H1 (cell line): Measurements from ENCODE around the gene KLHL33. TPM values are rescaled to one million over a fixed set of nuclear protein-coding genes. Genes with fewer than 3 reads are reported as not detected.

Source experiments
- CTCF ChIA-PET: fragments of 300-600 bp; sonication (Branson Sonifier 250); formaldehyde crosslinking; loops from one replicate; lab custom pipeline; 2021; ENCODE audit not compliant: partially characterized antibody; lab: Charles Lee
- POLR2A ChIA-PET: fragments of 300-600 bp; sonication (Branson Sonifier 250); formaldehyde crosslinking; loops from one replicate; lab custom pipeline; 2021; ENCODE audit warnings: inconsistent platforms; ENCODE audit not compliant: partially characterized antibody; lab: Charles Lee
- DNase-seq, 2 experiments: peaks; one replicate each; pipeline versions ENCODE4 v3.0.0 to v3.0.0-alpha.2; 2010 to 2022; ENCODE audit warnings: low spot score in 2 of 2, low read depth in 1 of 2, mixed read lengths in 1 of 2
- FAIRE-seq: peaks from 2 replicates; lab custom pipeline; 2011; peaks lifted over from hg19 to GRCh38; lab: Jason Lieb, UNC
- H2AFZ ChIP-seq: 2 replicates; pipeline ENCODE4 v1.8.1; 2012; ENCODE audit warnings: low read length, inconsistent platforms
- H2AK5ac ChIP-seq: 2 replicates; pipeline ENCODE4 v1.6.1; 2013; ENCODE audit warnings: low read depth, low read length
- H2BK120ac ChIP-seq: replicated peaks from 2 replicates; pipeline ENCODE3; 2013; ENCODE audit warnings: low read depth, low read length, inconsistent platforms
- H2BK12ac ChIP-seq: 2 replicates; pipeline ENCODE4 v1.6.1; 2013; ENCODE audit warnings: low read depth, low read length
- H2BK15ac ChIP-seq: 2 replicates; pipeline ENCODE4 v1.6.1; 2013; ENCODE audit warnings: low read length
- H2BK20ac ChIP-seq: 2 replicates; pipeline ENCODE4 v1.6.1; 2013; ENCODE audit warnings: low read length
- H2BK5ac ChIP-seq: 2 replicates; pipeline ENCODE4 v1.6.1; 2013; ENCODE audit warnings: low read depth, low read length
- H3K14ac ChIP-seq: 2 replicates; pipeline ENCODE4 v1.6.1; 2013; ENCODE audit warnings: inconsistent platforms; ENCODE audit not compliant: insufficient read length
- H3K18ac ChIP-seq: 2 replicates; pipeline ENCODE4 v1.6.1; 2013; ENCODE audit warnings: low read length; ENCODE audit errors: extremely low read depth
- H3K23ac ChIP-seq: 2 replicates; pipeline ENCODE4 v1.6.1; 2013; ENCODE audit warnings: inconsistent platforms; ENCODE audit not compliant: insufficient read length
- H3K23me2 ChIP-seq: 2 replicates; pipeline ENCODE4 v1.6.1; 2013; ENCODE audit warnings: low read depth, low read length
- H3K27ac ChIP-seq: 2 replicates; pipeline ENCODE4 v1.6.1; 2011; ENCODE audit warnings: low read depth, low read length, inconsistent platforms
- H3K27me3 ChIP-seq, 4 experiments: replicated peaks in 1 of 4; 1 replicate in 1 of 4; 2 replicates in 3 of 4; pipeline versions ENCODE4 v1.6.1 to v1.8.1; 2011 to 2013; ENCODE audit warnings: low read length in 3 of 4, mild to moderate bottlenecking in 3 of 4, inconsistent platforms in 2 of 4, mixed read lengths in 2 of 4, moderate library complexity in 1 of 4; ENCODE audit not compliant: control insufficient read depth in 3 of 4, insufficient read depth in 3 of 4; ENCODE audit errors: extremely low read depth in 1 of 4
- H3K36me3 ChIP-seq, 4 experiments: 2 replicates each; pipeline versions ENCODE4 v1.6.1 to v1.8.1; 2011 to 2013; ENCODE audit warnings: mild to moderate bottlenecking in 4 of 4, low read length in 3 of 4, moderate library complexity in 2 of 4, control low read depth in 1 of 4, inconsistent platforms in 1 of 4; ENCODE audit not compliant: insufficient read depth in 4 of 4, control insufficient read depth in 2 of 4
- H3K4ac ChIP-seq: replicated peaks from 2 replicates; pipeline ENCODE3; 2013; ENCODE audit warnings: low read length, low read depth, mixed read lengths, inconsistent platforms; ENCODE audit not compliant: insufficient read length
- H3K4me1 ChIP-seq, 4 experiments: replicated peaks in 1 of 4; 1 replicate in 1 of 4; 2 replicates in 3 of 4; pipeline versions ENCODE4 v1.6.1 to v1.8.1; 2011 to 2013; ENCODE audit warnings: low read length in 3 of 4, inconsistent platforms in 2 of 4, mixed read lengths in 1 of 4; ENCODE audit not compliant: insufficient read depth in 4 of 4, control insufficient read depth in 3 of 4
- H3K4me2 ChIP-seq, 2 experiments: 2 replicates each; pipeline versions ENCODE4 v1.6.1 to v1.8.1; 2011 to 2013; ENCODE audit warnings: low read depth in 2 of 2, low read length in 2 of 2, control low read depth in 1 of 2, inconsistent platforms in 1 of 2, mild to moderate bottlenecking in 1 of 2; ENCODE audit not compliant: insufficient read depth in 1 of 2
- H3K4me3 ChIP-seq, 4 experiments: fragments of 200-600, 300-600 bp in 1 of 4; sonication (generic), shearing (Covaris generic), sonication (Bioruptor Twin) in 1 of 4; 2 replicates each; pipeline versions ENCODE4 v1.5.1 to v1.8.1; 2011 to 2016; ENCODE audit warnings: low read length in 4 of 4, low read depth in 3 of 4, control low read depth in 2 of 4, inconsistent platforms in 2 of 4, mild to moderate bottlenecking in 2 of 4, mixed read lengths in 1 of 4, moderate library complexity in 1 of 4; ENCODE audit not compliant: insufficient read depth in 2 of 4; ENCODE audit errors: extremely low read depth in 1 of 4
- H3K56ac ChIP-seq: replicated peaks from 2 replicates; pipeline ENCODE3; 2013; ENCODE audit warnings: low read depth, mild to moderate bottlenecking, mixed read lengths, low read length, inconsistent platforms; ENCODE audit not compliant: insufficient read length
- H3K79me1 ChIP-seq: 2 replicates; pipeline ENCODE4 v1.6.1; 2013; ENCODE audit warnings: low read depth, low read length, control low read depth
- H3K79me2 ChIP-seq, 2 experiments: 2 replicates each; pipeline versions ENCODE4 v1.6.1 to v1.8.1; 2012 to 2013; ENCODE audit warnings: low read length in 2 of 2, mild to moderate bottlenecking in 2 of 2, inconsistent platforms in 1 of 2; ENCODE audit not compliant: insufficient read depth in 2 of 2, control insufficient read depth in 1 of 2
- H3K9ac ChIP-seq, 4 experiments: replicated peaks in 1 of 4; 1 replicate in 1 of 4; 2 replicates in 3 of 4; pipeline versions ENCODE4 v1.6.1 to v1.8.1; 2011 to 2013; ENCODE audit warnings: low read depth in 3 of 4, low read length in 3 of 4, control low read depth in 2 of 4, mild to moderate bottlenecking in 2 of 4, moderate library complexity in 2 of 4, inconsistent platforms in 1 of 4; ENCODE audit errors: extremely low read depth in 1 of 4
- H3K9me3 ChIP-seq, 2 experiments: 2 replicates each; pipeline versions ENCODE4 v1.6.1 to v1.8.1; 2012 to 2013; ENCODE audit warnings: mild to moderate bottlenecking in 2 of 2, moderate library complexity in 2 of 2, control low read depth in 1 of 2, inconsistent platforms in 1 of 2, low read depth in 1 of 2, low read length in 1 of 2, mixed read lengths in 1 of 2; ENCODE audit not compliant: insufficient read depth in 2 of 2
- H4K20me1 ChIP-seq, 2 experiments: replicated peaks in 1 of 2; 2 replicates each; pipeline versions ENCODE3 to v1.8.1; 2011 to 2013; ENCODE audit warnings: inconsistent platforms in 2 of 2, low read length in 2 of 2, mild to moderate bottlenecking in 1 of 2; ENCODE audit not compliant: insufficient read depth in 2 of 2, control insufficient read depth in 1 of 2
- H4K5ac ChIP-seq: 2 replicates; pipeline ENCODE4 v1.6.1; 2013; ENCODE audit warnings: low read length, low read depth, mixed read lengths, inconsistent platforms; ENCODE audit not compliant: insufficient read length
- H4K8ac ChIP-seq: 2 replicates; pipeline ENCODE4 v1.8.0; 2013; ENCODE audit warnings: mild to moderate bottlenecking, moderate library complexity, low read length, inconsistent platforms; ENCODE audit not compliant: insufficient read depth; ENCODE audit errors: extremely low read depth
- H4K91ac ChIP-seq: replicated peaks from 2 replicates; pipeline ENCODE3; 2013; ENCODE audit warnings: low read length, mixed read lengths, inconsistent platforms; ENCODE audit not compliant: insufficient read length
- BCL11A ChIP-seq, 2 experiments: IDR thresholded peaks; one replicate each; pipeline ENCODE4 v1.6.1; 2011; ENCODE audit warnings: low read depth in 2 of 2, low read length in 2 of 2, mild to moderate bottlenecking in 2 of 2
- FOSL1 ChIP-seq: IDR thresholded peaks from 2 replicates; pipeline ENCODE4 v1.6.1; 2011; ENCODE audit warnings: mild to moderate bottlenecking, low read depth, low read length, moderate library complexity; ENCODE audit not compliant: insufficient read depth
- JUN ChIP-seq: IDR thresholded peaks from 2 replicates; pipeline ENCODE4 v1.6.1; 2011; ENCODE audit warnings: low read depth, mild to moderate bottlenecking, improper control_type of control experiment, low read length
- KDM1A ChIP-seq: fragments of 200-600, 300-600 bp; sonication (generic); IDR thresholded peaks from 2 replicates; pipeline ENCODE4 v1.7.1; 2016; ENCODE audit warnings: mild to moderate bottlenecking, low read length, borderline replicate concordance
- PHF8 ChIP-seq: fragments of 200-600 bp; sonication (generic); conservative IDR thresholded peaks from 2 replicates; pipeline ENCODE4 v1.7.1; 2012; ENCODE audit warnings: low read depth, mild to moderate bottlenecking, inconsistent platforms, low read length, moderate library complexity
- RBBP5 ChIP-seq: IDR thresholded peaks from 2 replicates; pipeline ENCODE4 v1.7.1; 2012; ENCODE audit warnings: low read depth, mild to moderate bottlenecking, inconsistent platforms, low read length, moderate library complexity, borderline replicate concordance
- TEAD4 ChIP-seq: IDR thresholded peaks from 2 replicates; pipeline ENCODE4 v1.6.1; 2012; ENCODE audit warnings: low read depth, low read length, inconsistent platforms, mixed read lengths
- YY1 ChIP-seq: IDR thresholded peaks from 2 replicates; pipeline ENCODE4 v1.6.1; 2011; ENCODE audit warnings: low read depth, mild to moderate bottlenecking, low read length
- WGBS, 2 experiments: shearing (Covaris generic) in 1 of 2; methylation state at CpG; one replicate each; pipeline versions ENCODE4 v1.1.6 to v1.1.7; 2013 to 2015; ENCODE audit warnings: low lambda C conversion rate in 2 of 2, mixed read lengths in 2 of 2, inconsistent platforms in 1 of 2, low coverage in 1 of 2, missing lambda C conversion rate in 1 of 2; ENCODE audit not compliant: insufficient replicate concordance in 2 of 2, insufficient coverage in 1 of 2, insufficient read length in 1 of 2; ENCODE audit errors: extremely low coverage in 1 of 2, missing lambda C conversion rate in 1 of 2; 5-methylcytosine and 5-hydroxymethylcytosine counted together
- polyA plus RNA-seq, 7 experiments: library from polyadenylated mRNA; depleted of rRNA in 3 of 7; stranded (reverse) in 5 of 7; unstranded in 2 of 7; fragments of >200 nt in 5 of 7; fragments of 200-250 nt in 2 of 7; gene quantifications; 1 replicate in 5 of 7; 2 replicates in 1 of 7; 4 replicates in 1 of 7; pipeline versions ENCODE4 v1.2.1 to v1.2.3, GENCODE V29; 2011 to 2013; ENCODE audit warnings: missing spikeins in 2 of 7, mixed read lengths in 2 of 7
- total RNA-seq: library from RNA; stranded (reverse); fragmentation: NEBNext Ultra II Directional; extraction: Animal tissue kit (Norgen Biotek cat#: 25700); gene quantifications from 2 replicates; pipeline ENCODE4 v1.2.1, GENCODE V29; 2021
- TF ChIP-seq, protein P1 (sequence below): IDR thresholded peaks from 2 replicates; pipeline ENCODE4 v1.6.1; 2011; ENCODE audit warnings: low read depth, mild to moderate bottlenecking, low read length; ENCODE audit not compliant: insufficient read depth
- TF ChIP-seq, protein P2 (sequence below): IDR thresholded peaks from 2 replicates; pipeline ENCODE4 v1.6.1; 2011; ENCODE audit warnings: low read length, improper control_type of control experiment

KLHL33 gene
- total and polyA plus RNA-seq, 2 of the 8 experiments (the other 6 are each of a cell fraction or from before 2014, with no cell fraction given): 0.11 to 0.17 TPM

DNA sequence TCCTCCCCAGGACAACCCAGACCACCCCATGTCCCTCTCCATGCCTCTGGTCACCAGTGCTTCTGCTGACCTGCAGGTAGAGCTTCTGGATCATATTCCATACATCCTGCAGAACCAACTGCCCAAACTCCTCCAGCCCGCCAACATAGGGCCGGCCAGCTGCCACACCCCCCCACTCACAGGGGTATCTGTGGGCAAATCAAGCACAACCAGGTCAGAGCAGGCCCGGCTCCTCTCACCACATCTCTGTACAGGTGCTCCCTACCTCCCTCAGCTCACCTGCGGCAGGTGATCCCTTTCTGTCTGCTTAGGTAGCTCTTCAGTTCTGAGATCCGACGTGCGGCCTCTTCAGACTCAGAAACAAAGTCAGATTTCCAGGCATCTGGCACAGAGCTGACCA, 51.6 kb downstream of the KLHL33 start:
- CTCF ChIA-PET: interaction anchor here (0.8 to 1.6 kb wide), 3 partner anchors 20 to 213 kb away, joined by 3 to 4 read pairs (median 3); no protein-coding TSS in a partner anchor
- H3K79me1 ChIP-seq: no peaks in the 10 kb centered on the region
- no peak overlapping the region for H2BK20ac ChIP-seq
- H4K91ac ChIP-seq: no peak overlapping the region
- H3K18ac ChIP-seq: no peak overlapping the region
- no peaks in the 10 kb centered on the region for H3K79me2 ChIP-seq
- H2BK15ac ChIP-seq: no peak overlapping the region
- H3K9ac ChIP-seq: no peak overlapping the region
- H3K27me3 ChIP-seq: no peaks in the 10 kb centered on the region; a peak in 1 of 7 replicates
- no peak overlapping the region for H4K8ac ChIP-seq
- H3K36me3 ChIP-seq: peaks cover 3 to 25% (median 15%) of the 10 kb centered on the region in 4 experiments; a peak in 7 of 8 replicates
- POLR2A ChIA-PET: interaction anchor here (0.6 to 2.0 kb wide), 2 partner anchors 41 to 51 kb away, joined by 3 to 8 read pairs; partner anchors contain the start of gene PARP2
- peaks cover 0 to 3% of the 10 kb centered on the region in 2 experiments for H4K20me1 ChIP-seq
- H3K14ac ChIP-seq: no peak overlapping the region
- H3K4me3 ChIP-seq: no peak overlapping the region
- H2AFZ ChIP-seq: no peak overlapping the region
- no peaks in the 10 kb centered on the region for H3K23me2 ChIP-seq
- FAIRE-seq: no peak
- 85% methylated on average over 7 of the region's 7 CpGs; no CpG with 5 or more reads in 1 of the 2 experiments for WGBS, 2 experiments
- no peaks in the 10 kb centered on the region for H3K4me1 ChIP-seq
- H3K9me3 ChIP-seq: no peaks in the 10 kb centered on the region
- H3K4ac ChIP-seq: no peak overlapping the region
- no peak overlapping the region for H3K4me2 ChIP-seq
- no peak overlapping the region for H2BK5ac ChIP-seq
- no peak overlapping the region for H2BK120ac ChIP-seq
- H3K23ac ChIP-seq: no peak overlapping the region
- H4K5ac ChIP-seq: no peak overlapping the region
- H3K27ac ChIP-seq: no peak overlapping the region
- DNase-seq: no peak
- no peak overlapping the region for H2AK5ac ChIP-seq
- no peak overlapping the region for H3K56ac ChIP-seq
- H2BK12ac ChIP-seq: no peak overlapping the region
- TF ChIP-seq KDM1A (no peak), FOSL1 (no peak), TEAD4 (no peak), JUN (no peak), YY1 (no peak), RBBP5 (no peak), PHF8 (no peak), BCL11A (IDR thresholded peaks at IDR 0.05; ENCODE audit: low read depth in 2 of 2, low read length in 2 of 2) (no peak)
- TF ChIP-seq, protein P1, sequence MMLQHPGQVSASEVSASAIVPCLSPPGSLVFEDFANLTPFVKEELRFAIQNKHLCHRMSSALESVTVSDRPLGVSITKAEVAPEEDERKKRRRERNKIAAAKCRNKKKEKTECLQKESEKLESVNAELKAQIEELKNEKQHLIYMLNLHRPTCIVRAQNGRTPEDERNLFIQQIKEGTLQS: no peak
- TF ChIP-seq, protein P2, sequence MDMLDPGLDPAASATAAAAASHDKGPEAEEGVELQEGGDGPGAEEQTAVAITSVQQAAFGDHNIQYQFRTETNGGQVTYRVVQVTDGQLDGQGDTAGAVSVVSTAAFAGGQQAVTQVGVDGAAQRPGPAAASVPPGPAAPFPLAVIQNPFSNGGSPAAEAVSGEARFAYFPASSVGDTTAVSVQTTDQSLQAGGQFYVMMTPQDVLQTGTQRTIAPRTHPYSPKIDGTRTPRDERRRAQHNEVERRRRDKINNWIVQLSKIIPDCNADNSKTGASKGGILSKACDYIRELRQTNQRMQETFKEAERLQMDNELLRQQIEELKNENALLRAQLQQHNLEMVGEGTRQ: no peak
- TF ChIP-seq, all 59 proteins: peak for 0
